PFSK-1 (cell line): ENCODE measurements around the gene SYNPO.
A peak's percentile ranks its signal among the peaks of the same experiment; 100 is the strongest.

Experiments
- FOXP2 ChIP-seq: optimal IDR thresholded peaks from 2 replicates; pipeline ENCODE3; 2011; ENCODE audit warnings: borderline replicate concordance, control low read depth, inconsistent platforms; ENCODE audit not compliant: insufficient read depth; ENCODE audit errors: extremely low read length, extremely low read depth
- POLR2AphosphoS5 ChIP-seq: IDR thresholded peaks from 2 replicates; pipeline ENCODE4 v1.6.1; 2012; ENCODE audit warnings: low read depth, mild to moderate bottlenecking, control low read depth, low read length, moderate library complexity
- REST ChIP-seq, 2 experiments: IDR thresholded peaks; 2 replicates each; pipeline versions ENCODE4 v1.6.1 to v1.8.0; 2011 to 2012; ENCODE audit warnings: low read depth in 2 of 2, low read length in 2 of 2, control low read depth in 1 of 2, inconsistent platforms in 1 of 2, mild to moderate bottlenecking in 1 of 2, moderate library complexity in 1 of 2; ENCODE audit not compliant: insufficient read depth in 1 of 2
- SIN3A ChIP-seq: IDR thresholded peaks from 2 replicates; pipeline ENCODE4 v1.6.1; 2012; ENCODE audit warnings: mild to moderate bottlenecking, low read length, moderate library complexity, borderline replicate concordance; ENCODE audit not compliant: insufficient read depth
- TAF1 ChIP-seq: IDR thresholded peaks from 2 replicates; pipeline ENCODE4 v1.6.1; 2012; ENCODE audit warnings: low read length, control low read depth, borderline replicate concordance; ENCODE audit not compliant: insufficient read depth

The SYNPO gene

GRCh38 chr5:150605546-150605945, 34.9 kb upstream of the SYNPO start:
- peak; percentile 48 for TF ChIP-seq FOXP2
- no peak for TF ChIP-seq REST (IDR thresholded peaks at IDR 0.05; ENCODE audit: insufficient read depth in 1 of 2, low read depth in 2 of 2, low read length in 2 of 2)

GRCh38 chr5:150606476-150606875, 34.0 kb upstream of the SYNPO start:
- TF ChIP-seq POLR2AphosphoS5 (no peak), TAF1 (no peak), FOXP2 (no peak), SIN3A (no peak), REST (IDR thresholded peaks at IDR 0.05; ENCODE audit: insufficient read depth in 1 of 2, low read depth in 2 of 2, low read length in 2 of 2) (no peak)

- TF ChIP-seq SIN3A (no peak), FOXP2 (no peak), REST (IDR thresholded peaks at IDR 0.05; ENCODE audit: insufficient read depth in 1 of 2, low read depth in 2 of 2, low read length in 2 of 2) (no peak), TAF1 (no peak), POLR2AphosphoS5 (no peak)
Observed at GRCh38 chr5:150607105-150607504, 33.4 kb upstream of the SYNPO start.

- TF ChIP-seq SIN3A = no peak
- no peak for TF ChIP-seq TAF1
- no peak for TF ChIP-seq FOXP2
- TF ChIP-seq POLR2AphosphoS5 = no peak
- TF ChIP-seq REST (IDR thresholded peaks at IDR 0.05; ENCODE audit: insufficient read depth in 1 of 2, low read depth in 2 of 2, low read length in 2 of 2) = no peak
Observed at GRCh38 chr5:150607991-150608390, 32.5 kb upstream of the SYNPO start.

GRCh38 chr5:150608991-150609390, 31.5 kb upstream of the SYNPO start:
- no peak for TF ChIP-seq TAF1
